ENCODE measurements around the gene DOCK7.

Gene DOCK7

DNA sequence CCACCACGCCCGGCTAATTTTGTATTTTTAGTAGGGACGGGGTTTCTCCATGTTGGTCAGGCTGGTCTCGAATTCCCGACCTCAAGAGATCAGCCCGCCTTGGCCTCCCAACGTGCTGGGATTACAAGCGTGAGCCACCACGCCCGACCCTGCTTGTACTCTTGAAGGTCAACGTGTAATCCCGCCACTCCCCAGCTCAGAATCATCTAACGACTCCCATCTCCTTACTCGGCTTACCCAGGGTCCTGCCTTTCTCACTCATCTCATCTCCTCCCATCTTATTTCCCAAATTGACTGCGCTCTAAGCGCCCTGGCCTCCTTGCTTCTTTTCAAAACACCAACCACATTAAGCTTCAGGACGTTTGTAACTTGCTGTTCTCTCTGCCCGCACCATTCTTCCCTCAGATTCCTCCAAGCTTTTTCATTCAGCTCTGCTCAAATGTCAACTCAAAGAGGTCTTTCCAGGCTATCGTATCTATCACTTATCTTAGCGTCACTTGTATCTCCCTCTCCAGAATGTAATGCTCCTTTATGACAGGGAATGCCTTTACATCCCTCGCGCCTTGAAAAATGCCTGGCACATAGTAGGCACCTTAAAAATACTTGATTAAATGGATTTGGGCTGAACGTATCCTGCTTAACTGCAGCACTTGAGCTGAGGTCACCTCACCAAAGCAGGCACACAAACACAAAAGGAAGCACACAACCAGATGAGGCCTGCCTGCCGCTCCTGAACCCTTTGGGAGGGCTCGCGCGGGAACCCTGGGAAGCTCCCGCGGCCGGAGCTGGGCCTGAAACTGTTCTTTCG, 252.8 kb downstream of the DOCK7 start:
- no peak for DNase-seq (ENCODE audit: low read depth, low spot score)
- H3K4me3 ChIP-seq (ENCODE audit: low read length), result peak overlapping the region; percentile 96

DNA sequence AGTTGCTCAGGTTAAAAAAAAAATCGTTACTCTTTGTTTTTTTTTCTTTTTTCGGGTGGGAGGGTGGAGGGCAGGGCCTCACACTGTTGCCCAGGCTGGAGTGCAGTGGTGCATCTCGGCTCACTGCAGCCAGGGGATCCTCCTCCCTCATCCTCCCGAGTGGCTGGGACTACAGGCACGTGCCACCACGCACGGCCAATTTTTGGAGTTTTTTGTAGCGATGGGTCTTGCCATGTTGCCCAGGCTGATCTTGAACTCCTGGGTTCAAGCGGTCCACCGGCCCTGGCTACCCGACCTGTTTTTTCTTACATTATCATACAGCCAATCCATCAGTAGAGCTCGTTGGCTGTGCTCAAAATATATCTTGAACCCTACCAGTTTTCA, 253.6 kb downstream of the DOCK7 start:
- H3K4me3 ChIP-seq (ENCODE audit: low read length), result no peak overlapping the region
- no peak for DNase-seq (ENCODE audit: low read depth, low spot score)

DNA sequence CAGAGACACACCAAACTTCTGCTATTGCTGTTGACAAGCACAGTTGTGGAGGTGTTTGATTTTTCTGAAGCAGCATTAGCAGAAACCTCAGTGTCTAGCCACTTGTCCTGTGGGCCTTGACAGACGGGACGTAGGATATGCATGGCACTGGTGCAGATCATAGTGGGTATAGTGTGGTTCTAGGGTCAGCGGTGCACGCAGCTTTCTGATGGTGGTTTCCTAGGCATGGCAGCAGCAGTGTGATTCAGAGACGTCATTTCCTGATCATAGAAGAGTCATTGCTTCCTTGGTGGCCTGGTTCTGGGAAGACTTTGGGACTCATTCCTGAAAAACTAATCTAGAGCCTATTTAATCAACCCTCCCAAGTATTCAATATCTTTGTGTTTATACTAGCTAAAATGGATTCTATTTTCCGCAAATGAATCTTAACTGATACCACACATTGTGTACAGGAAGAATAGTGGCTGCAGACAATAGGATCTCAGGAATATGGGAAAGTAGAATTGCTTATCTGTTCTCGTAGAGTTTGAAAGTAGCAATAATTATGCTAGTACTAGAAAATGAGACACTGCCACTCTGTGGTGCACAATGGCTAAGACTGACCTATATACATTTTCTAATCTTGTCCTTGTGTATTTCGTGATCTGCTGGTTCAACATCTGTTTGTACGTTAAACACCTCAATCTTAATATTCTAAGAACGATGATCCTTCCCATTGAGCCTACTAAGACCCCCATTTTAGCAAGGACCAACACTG, 254.1 kb downstream of the DOCK7 start:
- DNase-seq (ENCODE audit: low read depth, low spot score), result no peak
- H3K4me3 ChIP-seq (ENCODE audit: low read length), result no peak overlapping the region

DNA sequence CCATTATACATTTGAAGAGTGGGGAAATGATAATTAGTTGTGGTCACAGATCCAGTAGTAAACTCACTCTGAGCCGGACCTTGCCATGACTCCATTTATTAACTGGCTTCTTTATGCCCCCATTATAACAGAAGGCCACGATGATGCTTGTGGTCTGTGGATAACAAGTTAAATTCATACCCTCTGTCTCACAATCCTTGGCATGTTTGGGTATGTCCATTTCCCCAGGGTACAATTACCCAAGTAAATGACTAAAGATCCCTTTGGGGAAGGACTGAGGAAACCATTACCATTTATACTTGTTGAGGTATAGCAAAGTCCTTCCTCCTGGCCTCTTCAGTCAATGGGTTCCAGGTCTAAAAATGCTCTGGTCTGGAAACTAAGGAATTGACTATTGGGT, 258.6 kb downstream of the DOCK7 start:
- no peak for DNase-seq (ENCODE audit: low read depth, low spot score)
- H3K4me3 ChIP-seq (ENCODE audit: low read length), result no peak overlapping the region

DNA sequence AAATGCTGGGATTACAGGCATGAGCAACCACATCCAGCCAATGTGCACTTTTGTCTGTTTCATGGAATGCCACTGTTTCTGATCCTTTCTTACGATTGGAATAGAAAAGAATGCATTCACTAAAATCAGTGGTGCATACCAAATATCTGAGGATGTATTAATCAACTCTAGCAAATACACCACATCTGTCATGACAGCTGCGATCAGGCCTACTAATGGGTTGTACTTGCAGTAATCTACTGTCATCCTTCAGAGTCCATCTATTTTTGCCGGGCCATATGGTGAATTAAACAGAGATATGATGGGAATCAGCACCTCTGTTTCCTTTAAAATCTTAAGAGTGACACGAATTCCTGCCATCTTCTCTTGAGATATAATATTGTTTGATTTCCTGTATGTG, 259.8 kb downstream of the DOCK7 start:
- no peak for DNase-seq (ENCODE audit: low read depth, low spot score)
- H3K4me3 ChIP-seq (ENCODE audit: low read length), result no peak overlapping the region

DNA sequence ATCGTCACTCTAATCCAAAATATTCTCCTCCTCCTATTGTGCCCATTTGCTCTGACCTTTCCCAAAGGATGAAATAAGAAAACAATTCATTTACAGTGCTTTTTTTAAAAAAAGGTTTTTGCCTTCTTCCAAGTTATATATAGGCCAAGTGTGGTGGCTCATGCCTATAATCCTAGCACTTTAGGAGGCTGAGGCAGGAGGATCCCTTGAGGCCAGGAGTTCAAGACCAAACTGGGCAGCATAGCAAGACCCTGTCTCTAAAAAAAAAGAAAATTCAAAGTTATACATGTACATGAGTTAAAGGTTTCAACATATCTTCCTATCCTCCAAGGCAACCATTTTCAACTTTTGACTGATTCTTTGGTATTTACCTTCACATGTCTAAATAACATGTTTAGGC, 261.4 kb downstream of the DOCK7 start:
- DNase-seq (ENCODE audit: low read depth, low spot score), result no peak
- H3K4me3 ChIP-seq (ENCODE audit: low read length), result no peak overlapping the region

DNA sequence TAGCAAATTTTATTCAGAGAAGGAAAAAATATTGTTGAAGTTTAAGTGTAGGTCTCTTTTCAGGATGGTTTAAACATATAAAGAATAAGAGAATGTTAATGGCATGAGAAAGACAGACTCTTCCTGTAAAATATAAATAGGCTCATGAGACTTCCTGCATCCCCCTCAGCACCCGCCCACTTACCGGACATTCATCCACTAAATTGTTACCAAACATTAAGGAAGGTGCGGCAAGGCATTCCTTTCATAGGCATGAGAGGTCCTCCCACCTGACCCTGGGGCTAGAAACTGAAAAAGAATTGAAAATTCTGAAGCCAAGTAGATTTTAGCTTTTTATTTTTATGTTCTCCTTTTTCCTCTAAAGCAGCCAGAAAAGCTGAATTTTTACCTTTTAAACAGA, 261.9 kb downstream of the DOCK7 start:
- DNase-seq (ENCODE audit: low read depth, low spot score), result no peak
- no peak overlapping the region for H3K4me3 ChIP-seq (ENCODE audit: low read length)

DNA sequence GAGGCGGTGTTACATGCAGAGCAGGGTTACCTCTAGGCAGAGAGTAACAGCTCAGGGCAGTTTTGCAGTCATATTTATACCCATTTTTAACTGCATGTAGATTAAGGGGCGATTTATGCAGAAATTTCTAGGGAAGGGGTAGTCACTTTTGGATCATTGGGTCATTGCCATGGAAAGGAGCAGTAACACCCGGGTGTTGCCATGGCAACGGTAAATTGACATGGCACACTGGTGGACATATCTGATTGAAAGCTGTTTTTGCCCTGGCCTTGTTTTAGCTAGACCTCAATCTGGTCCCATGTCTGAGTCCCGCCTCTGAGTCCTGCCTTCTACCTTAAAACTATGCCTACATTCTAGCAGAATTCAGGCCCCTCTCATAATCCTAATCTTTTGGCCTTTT, 263.1 kb downstream of the DOCK7 start:
- H3K4me3 ChIP-seq (ENCODE audit: low read length), result no peak overlapping the region
- no peak for DNase-seq (ENCODE audit: low read depth, low spot score)

DNA sequence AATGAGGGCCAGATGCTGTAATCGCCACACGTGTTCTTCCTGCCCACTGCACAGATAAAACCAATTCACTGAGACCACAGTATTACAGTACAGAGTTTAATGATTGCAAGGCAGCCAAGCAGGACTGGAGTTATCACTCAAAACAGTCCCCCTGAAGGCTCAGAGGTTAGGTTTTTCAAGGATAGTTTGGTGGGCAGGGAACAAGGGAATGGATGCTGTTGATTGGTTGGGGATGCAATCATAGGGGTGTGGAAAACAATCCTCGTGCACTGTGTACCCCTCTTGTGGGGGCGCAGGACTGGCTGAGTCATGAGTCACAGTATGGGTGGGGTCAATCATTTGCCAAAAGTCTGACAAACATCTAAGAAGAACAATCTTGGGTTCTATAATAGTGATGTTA, 263.8 kb downstream of the DOCK7 start:
- DNase-seq (ENCODE audit: low read depth, low spot score), result no peak

DNA sequence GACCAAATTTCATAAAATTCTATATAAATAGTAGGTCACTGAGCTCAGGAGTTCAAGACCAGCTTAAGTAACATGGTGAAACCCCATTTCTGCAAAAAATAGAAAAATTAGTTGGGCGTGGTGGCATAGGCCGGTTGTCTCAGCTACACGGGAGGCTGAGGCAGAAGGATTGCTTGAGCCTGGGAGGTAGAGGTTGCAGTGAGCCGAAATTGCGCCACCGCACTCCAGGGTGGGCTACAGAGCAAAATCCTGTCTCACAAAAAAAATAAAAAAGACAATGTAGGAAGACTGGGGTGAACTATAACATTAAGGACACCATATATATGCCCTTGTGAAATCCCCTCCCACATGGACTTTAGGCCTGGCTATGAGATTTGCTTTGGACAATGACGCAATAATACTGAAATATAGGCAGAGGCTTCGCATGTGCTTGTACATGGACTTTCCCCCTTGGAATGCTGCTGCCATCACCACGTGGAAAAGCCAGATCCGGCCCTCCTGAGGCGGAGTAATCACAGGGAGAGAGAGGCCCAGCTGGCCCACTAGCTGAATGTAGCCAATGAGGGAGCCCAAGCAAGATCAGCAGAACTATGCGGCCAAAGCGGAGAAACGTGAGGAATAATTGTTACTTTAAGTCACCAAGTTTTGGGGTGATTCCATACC, 264.5 kb downstream of the DOCK7 start:
- no peak overlapping the region for H3K4me3 ChIP-seq (ENCODE audit: low read length)

More for the DNA sequence above, 263.8 kb downstream of the DOCK7 start:
- no peak overlapping the region for H3K4me3 ChIP-seq (ENCODE audit: low read length)

DNA sequence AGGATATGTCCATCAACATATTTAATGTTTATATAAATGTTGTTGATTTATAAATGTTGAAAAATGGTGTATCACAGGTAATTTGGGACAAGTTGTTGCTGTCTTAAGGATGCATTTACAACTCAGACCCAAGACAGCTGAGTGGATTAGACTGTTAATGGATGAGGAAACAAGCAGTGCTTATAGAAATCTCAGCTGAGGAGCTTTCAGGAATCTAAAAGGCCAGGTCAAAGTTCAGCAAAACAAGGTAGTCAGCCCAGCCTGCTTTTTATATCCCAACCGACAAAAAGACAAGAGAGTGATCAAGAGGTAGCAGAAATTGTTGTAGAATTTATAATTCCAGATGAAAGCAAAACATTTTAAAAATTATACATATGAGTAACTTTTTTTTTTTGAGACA, 268.0 kb downstream of the DOCK7 start:
- H3K4me3 ChIP-seq (ENCODE audit: low read length), result no peak overlapping the region
- no peak for DNase-seq (ENCODE audit: low read depth, low spot score)

More for the DNA sequence above, 264.5 kb downstream of the DOCK7 start:
- DNase-seq (ENCODE audit: low read depth, low spot score), result no peak

DNA sequence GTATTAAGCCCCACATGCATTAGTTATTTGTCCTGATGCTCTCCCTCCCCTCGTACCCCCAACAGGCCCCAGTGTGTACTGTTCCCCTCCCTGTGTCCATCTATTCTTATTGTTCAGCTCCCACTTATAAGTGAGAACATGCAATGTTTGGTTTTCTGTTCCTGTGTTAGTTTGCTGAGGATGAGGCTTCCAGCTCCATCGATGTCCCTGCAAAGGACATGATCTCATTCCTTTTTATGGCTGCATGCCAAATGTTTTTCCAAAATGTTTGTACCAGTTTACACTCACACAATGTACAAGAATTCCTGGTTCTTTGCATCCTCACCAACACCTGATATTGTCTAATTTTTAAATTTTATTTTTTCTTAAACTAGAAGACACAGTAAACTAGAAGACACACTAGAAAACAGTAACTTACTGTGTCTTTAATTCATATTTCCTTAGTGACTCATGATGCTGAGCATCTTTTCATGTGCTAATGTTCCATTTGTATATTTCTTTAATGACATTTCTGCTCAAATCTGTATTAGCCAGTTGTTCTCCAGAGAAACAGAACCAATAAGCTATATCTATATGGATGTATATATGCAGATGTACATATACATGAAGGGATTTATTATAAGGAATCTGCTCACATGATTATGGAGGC, 270.7 kb downstream of the DOCK7 start:
- no peak overlapping the region for H3K4me3 ChIP-seq (ENCODE audit: low read length)
- no peak for DNase-seq (ENCODE audit: low read depth, low spot score)

DNA sequence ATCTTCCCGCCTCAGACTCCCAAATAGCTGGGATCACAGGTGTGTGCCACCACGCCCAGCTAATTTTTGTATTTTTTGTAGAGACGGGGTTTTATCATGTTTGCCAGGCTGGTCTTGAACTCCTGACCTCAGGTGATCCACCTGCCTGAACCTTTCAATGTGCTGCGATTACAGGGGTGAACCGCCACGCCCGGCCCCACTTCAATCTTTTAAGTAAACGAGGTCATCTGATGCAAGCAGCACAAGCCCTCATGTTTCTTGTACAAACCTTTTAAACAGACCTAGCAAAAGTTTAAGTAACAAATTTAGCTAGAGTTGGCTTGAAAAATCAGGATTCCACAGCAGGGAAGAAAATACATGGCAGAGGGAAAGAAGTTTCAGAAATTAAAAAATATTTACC, 272.5 kb downstream of the DOCK7 start:
- no peak for DNase-seq (ENCODE audit: low read depth, low spot score)
- no peak overlapping the region for H3K4me3 ChIP-seq (ENCODE audit: low read length)

DNA sequence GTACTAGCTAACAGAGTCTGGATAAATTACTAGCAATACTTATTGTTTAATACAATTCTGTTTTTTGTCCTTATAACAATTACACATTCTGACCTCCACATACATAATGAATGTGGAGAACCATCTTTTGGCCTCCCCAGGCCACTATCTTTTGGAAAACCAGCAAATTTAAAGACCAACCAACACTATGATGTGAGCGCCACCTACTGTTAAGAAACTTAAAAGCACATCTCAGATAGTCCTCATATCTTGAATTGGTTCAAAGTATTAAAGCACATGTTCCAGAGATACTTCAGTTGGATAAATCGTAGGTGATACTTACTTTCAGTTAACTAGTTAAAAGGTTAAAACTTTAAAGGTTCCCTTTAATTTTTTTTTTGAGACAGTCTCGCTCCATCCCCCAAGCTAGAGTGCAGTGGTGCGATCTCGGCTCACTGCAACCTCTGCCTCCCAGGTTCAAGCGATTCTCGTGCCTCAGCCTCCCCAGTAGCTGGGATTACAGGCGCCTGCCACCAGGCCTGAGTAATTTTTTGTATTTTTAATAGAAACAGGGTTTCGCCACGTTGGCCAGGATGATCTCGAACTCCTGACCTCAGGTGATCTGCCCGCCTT, 280.7 kb downstream of the DOCK7 start:
- H3K4me3 ChIP-seq (ENCODE audit: low read length), result no peak overlapping the region
- peak; percentile 63 for DNase-seq (ENCODE audit: low read depth, low spot score)

DNA sequence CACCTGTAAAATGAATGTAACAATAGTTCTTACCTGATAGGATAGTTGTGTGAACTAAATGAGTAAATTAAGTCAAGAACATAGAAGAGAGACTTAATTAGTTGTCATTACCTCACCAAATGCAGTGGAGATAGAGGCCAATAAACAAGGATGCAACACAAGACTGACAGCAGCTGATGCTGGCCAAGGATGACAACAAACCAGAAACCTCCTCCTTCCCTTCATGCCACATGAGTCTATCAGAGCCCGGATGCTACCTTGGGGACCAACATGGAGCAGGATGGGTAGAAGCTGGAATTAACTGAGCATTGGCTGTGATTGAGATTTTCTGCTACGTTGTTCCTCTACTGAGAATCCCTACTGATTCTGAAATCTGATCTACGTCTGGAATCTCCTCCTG, 281.6 kb downstream of the DOCK7 start:
- H3K4me3 ChIP-seq (ENCODE audit: low read length), result no peak overlapping the region
- no peak for DNase-seq (ENCODE audit: low read depth, low spot score)

DNA sequence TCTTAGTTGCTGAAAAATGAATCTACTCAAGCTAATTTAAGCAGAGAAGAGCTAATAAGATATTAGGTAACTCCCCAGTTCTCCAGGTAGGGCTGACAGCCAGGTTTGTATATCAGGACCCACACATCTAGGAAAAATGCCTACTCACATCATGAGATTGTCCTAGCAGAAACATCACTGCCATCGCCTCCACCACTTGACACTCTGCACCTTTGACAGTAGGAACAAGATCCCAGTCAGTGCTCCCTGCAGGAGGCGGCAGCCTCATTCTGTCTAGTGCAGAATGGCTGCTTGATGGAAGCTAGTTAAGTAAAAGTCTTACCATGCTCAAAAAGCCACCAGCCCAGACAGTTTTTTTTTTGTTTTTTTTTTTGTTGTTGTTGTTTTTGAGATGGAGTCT, 282.9 kb downstream of the DOCK7 start:
- no peak for DNase-seq (ENCODE audit: low read depth, low spot score)
- no peak overlapping the region for H3K4me3 ChIP-seq (ENCODE audit: low read length)
